Fibroblast of mammary gland (primary cell): ENCODE data around the gene CXCL9.

Source experiments
- DNase-seq: peaks from one replicate; pipeline ENCODE4 v3.0.0-alpha.2; 2010; ENCODE audit warnings: low read depth
- H3K4me3 ChIP-seq: 2 replicates; pipeline ENCODE4 v1.5.1; 2011; ENCODE audit warnings: low read depth, mild to moderate bottlenecking, low read length, moderate library complexity; ENCODE audit not compliant: control insufficient read depth
- CTCF ChIP-seq: conservative IDR thresholded peaks from 2 replicates; pipeline ENCODE4 v1.5.1; 2011; ENCODE audit warnings: low read depth, low read length, inconsistent platforms; ENCODE audit not compliant: control insufficient read depth, insufficient read depth

The CXCL9 gene

GRCh38 chr4:76022677-76023076 lies 15.4 kb upstream of the CXCL9 start:
- TF ChIP-seq CTCF, result no peak
- no peak overlapping the region for H3K4me3 ChIP-seq
- no peak for DNase-seq

GRCh38 chr4:76022031-76022430 lies 14.7 kb upstream of the CXCL9 start:
- no peak for DNase-seq
- H3K4me3 ChIP-seq, result no peak overlapping the region

GRCh38 chr4:76017056-76017686 lies 9.9 kb upstream of the CXCL9 start:
- no peak overlapping the region for H3K4me3 ChIP-seq
- no peak for TF ChIP-seq CTCF
- no peak for DNase-seq

More at GRCh38 chr4:76022031-76022430, 14.7 kb upstream of the CXCL9 start:
- TF ChIP-seq CTCF, result no peak

GRCh38 chr4:76016393-76016792 lies 9.1 kb upstream of the CXCL9 start:
- TF ChIP-seq CTCF, result no peak
- no peak for DNase-seq
- no peak overlapping the region for H3K4me3 ChIP-seq

- no peak overlapping the region for H3K4me3 ChIP-seq
- no peak for TF ChIP-seq CTCF
- no peak for DNase-seq
These were observed 6.2 kb upstream of the CXCL9 start for GRCh38 chr4:76013540-76013939.

- DNase-seq, result peak; percentile 29
- TF ChIP-seq CTCF, result no peak
- H3K4me3 ChIP-seq, result no peak overlapping the region
These were observed 5.1 kb upstream of the CXCL9 start for GRCh38 chr4:76012388-76012801.

- peak; percentile 86 for DNase-seq
- TF ChIP-seq CTCF, result no peak
- no peak overlapping the region for H3K4me3 ChIP-seq
These were observed 4.5 kb upstream of the CXCL9 start for GRCh38 chr4:76011700-76012387.
